ENCODE results near the gene SLC8A1.

SLC8A1 gene

GRCh38 chr2:40421631-40422297 is 30.1 kb downstream of the SLC8A1 start:
- DNase-seq (ENCODE audit: extremely low read depth, low read depth): no peak

DNA sequence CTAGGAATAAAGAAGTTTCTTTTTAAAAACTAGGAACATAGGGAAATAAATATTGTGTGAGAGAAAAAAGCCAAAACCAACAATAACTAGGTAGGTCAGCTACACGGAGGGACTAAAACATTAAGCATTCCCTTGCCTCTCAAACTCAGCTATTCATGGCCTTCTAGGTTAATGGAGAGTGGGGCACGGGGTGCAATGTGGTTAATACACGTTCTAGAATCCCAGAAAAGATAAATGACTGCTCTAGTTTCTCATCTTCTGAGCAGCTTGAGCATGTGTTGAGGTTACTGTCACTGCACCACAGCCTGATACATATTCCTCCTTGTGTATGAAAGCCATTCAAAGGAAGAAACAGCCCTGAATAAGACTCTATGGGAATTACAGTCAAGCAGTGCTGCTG is 31.4 kb downstream of the SLC8A1 start:
- no peak for TF ChIP-seq CTCF (IDR thresholded peaks at IDR 0.05; ENCODE audit: low read depth, low read length)
- DNase-seq (ENCODE audit: extremely low read depth, low read depth): no peak

More at GRCh38 chr2:40421631-40422297, 30.1 kb downstream of the SLC8A1 start:
- TF ChIP-seq CTCF (IDR thresholded peaks at IDR 0.05; ENCODE audit: low read depth, low read length): no peak

DNA sequence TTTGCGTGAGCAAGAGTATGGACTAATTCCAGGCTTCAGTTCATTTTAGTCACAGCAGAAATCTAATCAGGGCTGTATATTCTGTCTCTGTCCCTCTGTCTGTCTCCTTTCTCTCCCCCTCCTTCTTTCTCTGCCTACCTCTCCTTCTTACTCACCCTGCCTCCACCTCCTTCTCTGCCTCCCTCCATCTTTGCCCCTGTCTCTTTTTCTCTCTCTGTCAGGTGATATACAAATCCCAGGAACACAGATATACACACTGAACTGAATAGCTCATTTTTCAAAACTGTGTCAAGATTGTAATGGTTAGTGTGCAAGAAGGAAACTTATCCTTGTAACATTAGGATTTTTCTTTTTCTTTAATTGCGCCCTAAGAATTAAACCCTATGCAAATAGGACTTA is 32.5 kb downstream of the SLC8A1 start:
- DNase-seq (ENCODE audit: extremely low read depth, low read depth): no peak

DNA sequence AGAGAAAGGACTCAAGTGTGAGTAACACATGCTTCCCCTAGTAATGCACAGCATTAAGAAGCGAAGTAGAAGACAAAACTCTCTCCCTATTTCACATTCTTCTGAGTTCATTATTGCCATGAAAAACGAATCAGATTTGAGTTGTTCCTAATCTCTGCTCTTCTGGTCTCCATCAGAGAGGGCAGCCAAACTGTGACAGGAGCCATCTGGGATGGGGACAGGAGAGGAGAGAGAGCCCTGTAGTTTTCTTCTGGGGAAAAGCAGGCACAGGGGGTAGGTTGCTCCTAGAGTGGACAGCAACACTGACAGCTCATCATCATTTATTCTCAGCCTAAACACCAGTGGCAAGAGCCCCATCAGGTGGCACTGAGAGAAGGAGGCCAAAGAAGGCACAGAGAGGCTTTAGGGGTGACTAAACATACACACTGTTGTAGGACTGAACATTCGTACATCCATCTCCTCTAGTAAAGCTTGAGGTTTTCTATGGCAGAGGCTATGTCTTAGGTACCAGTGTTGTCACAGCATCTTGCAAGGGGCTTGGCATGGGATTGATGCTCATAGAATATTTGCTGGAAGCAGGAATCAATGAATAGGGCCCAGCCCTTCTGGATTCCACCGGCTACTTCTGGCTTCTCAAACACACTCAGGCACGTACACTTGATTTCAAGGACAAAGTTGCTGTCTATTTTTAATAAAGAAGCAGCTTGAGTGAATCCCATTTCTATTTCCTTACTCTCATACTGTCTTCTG is 33.1 kb downstream of the SLC8A1 start:
- TF ChIP-seq CTCF (IDR thresholded peaks at IDR 0.05; ENCODE audit: low read depth, low read length): no peak
- DNase-seq (ENCODE audit: extremely low read depth, low read depth): no peak

More for the DNA sequence above, 32.5 kb downstream of the SLC8A1 start:
- TF ChIP-seq CTCF (IDR thresholded peaks at IDR 0.05; ENCODE audit: low read depth, low read length): no peak

DNA sequence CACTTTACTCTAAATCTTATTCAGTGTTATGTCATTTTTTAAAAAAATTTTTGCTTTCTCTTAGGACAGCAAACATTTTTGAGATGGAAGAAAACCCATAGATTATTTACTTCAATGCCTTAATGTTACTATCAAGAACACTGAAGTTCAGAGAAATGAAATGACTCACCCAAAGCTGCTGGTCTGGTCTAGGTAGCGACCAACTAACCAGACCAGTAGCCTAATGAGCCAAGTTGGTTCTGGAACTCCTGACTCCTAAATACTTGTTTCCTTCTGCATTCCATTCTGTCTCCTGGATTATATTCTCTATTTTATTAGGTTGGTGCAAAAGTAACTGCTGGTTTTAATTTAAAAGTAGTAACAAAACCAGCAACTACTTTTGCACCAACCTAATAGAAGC is 35.4 kb downstream of the SLC8A1 start:
- no peak for TF ChIP-seq CTCF (IDR thresholded peaks at IDR 0.05; ENCODE audit: low read depth, low read length)
- no peak for DNase-seq (ENCODE audit: extremely low read depth, low read depth)

- no peak for DNase-seq (ENCODE audit: extremely low read depth, low read depth)
- no peak for TF ChIP-seq CTCF (IDR thresholded peaks at IDR 0.05; ENCODE audit: low read depth, low read length)
These were observed 36.5 kb downstream of the SLC8A1 start for GRCh38 chr2:40415391-40415790.

- no peak for DNase-seq (ENCODE audit: extremely low read depth, low read depth)
These were observed 39.4 kb downstream of the SLC8A1 start for GRCh38 chr2:40412456-40412855.

More at GRCh38 chr2:40412456-40412855, 39.4 kb downstream of the SLC8A1 start:
- no peak for TF ChIP-seq CTCF (IDR thresholded peaks at IDR 0.05; ENCODE audit: low read depth, low read length)

Measured in AG09319 (cell line).